OCI-LY7 (cell line): ENCODE measurements around the gene NUDT8.

Source experiments
- CTCF ChIP-seq: fragments of 200-600 bp; sonication (generic); conservative IDR thresholded peaks from 2 replicates; pipeline ENCODE4 v1.5.1; 2014; ENCODE audit warnings: mild to moderate bottlenecking, antibody characterized with exemption, low read length, moderate library complexity, mixed read lengths
- EZH2phosphoT487 ChIP-seq: fragments of 200-600 bp; sonication (generic); IDR thresholded peaks from 2 replicates; pipeline ENCODE4 v1.6.1; 2018; ENCODE audit warnings: low read depth, borderline replicate concordance, mild to moderate bottlenecking, mixed run types, antibody characterized with exemption, low read length, moderate library complexity, mixed read lengths

GRCh38 chr11:67612751-67613150 is 17.0 kb downstream of the NUDT8 start:
- no peak for TF ChIP-seq EZH2phosphoT487
- no peak for TF ChIP-seq CTCF
